Omental fat pad (tissue), 4 donors: ENCODE results near the gene SPACA7. TPM values are rescaled to one million over a fixed set of nuclear protein-coding genes. Genes with fewer than 3 reads are reported as not detected.
"Not testable (repeated sequence)": the region's sequence is repeated elsewhere in the genome, so short reads cannot be mapped to it uniquely, and the experiment has no call there.

ENCODE experiments used
- ATAC-seq: fragments of 150-250 bp; one replicate; pipeline ENCODE4 v1.9.1; 2016; ENCODE audit warnings: mild to moderate bottlenecking, moderate library complexity; ENCODE audit not compliant: low FRiP score
- DNase-seq: peaks from one replicate; pipeline ENCODE4 v3.0.0-alpha.2; 2019; ENCODE audit warnings: low spot score
- total RNA-seq, 4 donors: library from RNA; depleted of rRNA; stranded (reverse); fragments of >200 nt; gene quantifications; one replicate each; pipeline ENCODE4 v1.1.0, GENCODE V29; 2016
- TF ChIP-seq, protein P1 (sequence below), 3 donors: fragments of 450-650 bp; IDR thresholded peaks; one replicate each; pipeline ENCODE4 v1.5.1; 2016 to 2017; ENCODE audit warnings: antibody characterized with exemption in 3 of 3, mild to moderate bottlenecking in 3 of 3, moderate library complexity in 2 of 3

Gene SPACA7
- total RNA-seq, 4 donors from 2014 or later: not detected

DNA sequence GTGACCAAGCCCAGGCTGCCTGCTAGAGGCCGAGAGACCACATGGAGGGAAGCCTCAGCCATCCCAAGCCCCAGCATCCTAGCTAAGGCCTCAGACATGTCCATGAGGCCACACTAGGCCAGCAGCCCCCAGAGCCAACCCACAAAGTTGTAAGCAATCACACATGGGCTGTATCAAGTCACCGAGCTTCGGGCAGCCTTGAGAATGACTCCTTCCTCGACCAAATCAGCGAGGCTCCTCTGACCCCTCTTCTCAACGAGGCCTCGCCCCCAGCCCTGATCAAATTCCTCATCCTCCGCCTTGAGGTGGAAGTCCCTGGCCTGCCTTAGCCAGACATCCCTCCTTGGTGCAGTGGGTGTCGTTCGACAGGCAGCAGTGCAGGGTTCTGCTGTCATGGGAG lies 1.9 kb upstream of the SPACA7 start:
- DNase-seq (no peak), ATAC-seq (no peak)
- TF ChIP-seq, protein P1, sequence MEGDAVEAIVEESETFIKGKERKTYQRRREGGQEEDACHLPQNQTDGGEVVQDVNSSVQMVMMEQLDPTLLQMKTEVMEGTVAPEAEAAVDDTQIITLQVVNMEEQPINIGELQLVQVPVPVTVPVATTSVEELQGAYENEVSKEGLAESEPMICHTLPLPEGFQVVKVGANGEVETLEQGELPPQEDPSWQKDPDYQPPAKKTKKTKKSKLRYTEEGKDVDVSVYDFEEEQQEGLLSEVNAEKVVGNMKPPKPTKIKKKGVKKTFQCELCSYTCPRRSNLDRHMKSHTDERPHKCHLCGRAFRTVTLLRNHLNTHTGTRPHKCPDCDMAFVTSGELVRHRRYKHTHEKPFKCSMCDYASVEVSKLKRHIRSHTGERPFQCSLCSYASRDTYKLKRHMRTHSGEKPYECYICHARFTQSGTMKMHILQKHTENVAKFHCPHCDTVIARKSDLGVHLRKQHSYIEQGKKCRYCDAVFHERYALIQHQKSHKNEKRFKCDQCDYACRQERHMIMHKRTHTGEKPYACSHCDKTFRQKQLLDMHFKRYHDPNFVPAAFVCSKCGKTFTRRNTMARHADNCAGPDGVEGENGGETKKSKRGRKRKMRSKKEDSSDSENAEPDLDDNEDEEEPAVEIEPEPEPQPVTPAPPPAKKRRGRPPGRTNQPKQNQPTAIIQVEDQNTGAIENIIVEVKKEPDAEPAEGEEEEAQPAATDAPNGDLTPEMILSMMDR (IDR thresholded peaks at IDR 0.05): no peak

DNA sequence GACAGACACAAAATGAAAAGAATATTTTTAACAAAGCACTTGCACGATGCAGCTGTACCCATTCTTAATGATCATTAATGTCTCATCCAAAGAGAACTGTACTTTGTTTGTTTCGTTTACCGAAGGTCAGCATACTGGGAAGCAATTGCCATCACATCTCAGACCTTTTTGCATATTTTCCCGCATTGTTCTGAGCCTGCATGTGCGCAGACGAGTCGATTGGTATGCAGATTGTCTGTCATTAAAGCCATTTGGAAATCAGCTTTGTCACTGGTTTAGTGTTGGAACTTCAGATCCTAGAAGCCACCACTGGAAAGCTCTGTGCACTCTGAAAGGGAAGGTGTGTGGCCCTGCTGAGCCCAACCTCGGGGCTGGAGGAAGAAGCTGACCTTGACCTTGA lies 15.6 kb downstream of the SPACA7 start:
- DNase-seq (no peak), ATAC-seq (no peak)
- TF ChIP-seq, protein P1 (IDR thresholded peaks at IDR 0.05): no peak

DNA sequence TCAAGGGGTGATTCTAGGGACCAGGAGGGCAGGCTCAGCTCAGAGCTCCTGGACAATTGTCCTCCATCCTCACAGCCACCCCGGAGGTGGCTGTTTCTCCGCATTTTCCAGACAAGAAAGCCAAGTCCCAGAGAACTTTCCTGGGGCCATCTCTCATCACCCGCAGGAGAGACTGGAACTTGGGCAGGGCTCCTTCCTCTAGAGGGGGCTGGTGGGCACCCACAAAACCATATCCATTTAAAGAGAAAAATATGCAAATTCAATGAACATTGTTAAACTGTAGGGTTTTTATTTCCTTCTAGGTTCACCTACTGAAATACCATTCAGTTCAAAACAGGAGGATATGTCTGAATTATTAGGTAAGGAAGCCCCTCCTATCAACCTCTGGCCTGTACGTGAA lies 16.6 kb downstream of the SPACA7 start:
- DNase-seq (no peak), ATAC-seq (no peak)
- TF ChIP-seq, protein P1 (IDR thresholded peaks at IDR 0.05): no peak

DNA sequence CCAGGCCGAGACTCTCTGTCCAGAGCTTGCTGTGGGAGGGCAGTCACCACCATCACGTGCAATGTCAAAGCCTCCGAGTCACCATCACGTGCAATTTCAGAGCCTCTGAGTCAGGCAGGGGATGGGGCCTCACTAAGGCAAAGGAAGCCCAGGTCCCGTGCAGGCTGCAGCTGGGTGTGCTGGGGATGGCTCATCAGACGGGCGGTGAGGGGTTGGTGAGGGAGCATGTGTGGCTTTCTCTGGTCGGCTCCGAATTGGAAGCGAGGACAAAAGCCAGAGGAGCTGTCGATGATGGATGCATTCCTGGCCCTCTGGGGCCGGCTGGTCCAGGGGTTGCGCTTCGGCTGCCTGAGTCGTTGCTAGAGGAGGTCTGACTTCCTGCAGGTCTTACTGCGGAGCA lies 18.9 kb downstream of the SPACA7 start:
- not testable (repeated sequence) for ATAC-seq, DNase-seq

DNA sequence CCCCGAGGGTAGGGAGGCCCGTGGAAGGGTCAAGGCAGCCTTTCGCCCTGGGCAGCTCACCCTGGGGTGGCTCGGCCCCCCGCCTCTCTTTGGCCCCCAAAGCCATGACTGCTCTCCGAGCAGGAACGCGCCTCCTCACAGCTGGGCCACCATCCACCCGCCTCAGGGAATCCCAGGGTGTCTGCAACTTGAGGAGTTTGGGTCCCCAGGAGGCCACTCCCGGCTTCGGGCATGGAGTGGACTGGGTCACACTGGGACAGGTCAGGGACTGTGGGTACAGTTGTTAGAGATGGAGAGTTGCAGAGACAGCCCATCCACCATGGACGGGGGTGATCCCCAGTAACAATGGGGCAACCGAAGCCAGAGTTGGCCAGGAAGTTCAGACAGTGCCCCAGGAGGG lies 19.8 kb downstream of the SPACA7 start:
- not testable (repeated sequence) for ATAC-seq, DNase-seq

DNA sequence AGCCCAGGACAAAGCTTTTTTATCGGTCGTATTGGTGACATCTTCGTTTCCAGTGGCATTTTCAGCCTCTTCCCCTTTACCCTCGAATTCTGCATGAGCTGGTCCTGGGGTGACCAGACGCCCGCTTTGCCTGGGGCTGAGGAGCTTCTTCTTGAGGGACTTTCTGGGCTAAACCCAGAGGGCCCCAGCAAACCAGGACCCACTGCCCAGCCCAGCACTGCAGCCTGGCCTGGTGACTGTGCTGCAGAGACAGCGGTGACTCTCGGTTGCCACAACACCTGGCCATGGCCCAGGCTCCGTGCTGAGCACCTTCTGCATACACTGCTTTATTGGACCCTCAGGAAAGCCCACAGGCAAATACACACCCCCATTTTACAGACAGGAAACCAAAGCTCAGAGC lies 21.0 kb downstream of the SPACA7 start:
- DNase-seq: no peak
- no peak for ATAC-seq

DNA sequence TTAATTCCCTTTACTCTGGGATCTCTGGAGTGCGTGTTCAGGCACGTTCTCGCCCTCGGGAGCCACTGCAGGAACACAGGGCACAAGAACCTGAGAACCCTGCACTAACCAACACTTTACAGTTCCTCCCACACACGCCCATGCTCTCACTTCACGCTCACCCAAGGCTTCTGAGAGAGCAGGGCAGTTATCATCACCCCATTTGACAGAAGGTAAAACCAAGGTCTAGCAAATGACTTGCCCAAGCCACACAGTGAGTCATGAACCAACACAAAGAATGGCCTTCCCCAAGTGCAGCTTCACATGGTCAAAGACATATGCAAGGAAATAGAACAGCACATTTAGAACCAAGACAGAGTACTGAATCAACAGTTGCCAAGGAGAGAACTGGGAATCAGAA lies 22.2 kb downstream of the SPACA7 start:
- not testable (repeated sequence) for ATAC-seq

More for the DNA sequence above, 21.0 kb downstream of the SPACA7 start:
- TF ChIP-seq, protein P1 (IDR thresholded peaks at IDR 0.05): no peak

DNA sequence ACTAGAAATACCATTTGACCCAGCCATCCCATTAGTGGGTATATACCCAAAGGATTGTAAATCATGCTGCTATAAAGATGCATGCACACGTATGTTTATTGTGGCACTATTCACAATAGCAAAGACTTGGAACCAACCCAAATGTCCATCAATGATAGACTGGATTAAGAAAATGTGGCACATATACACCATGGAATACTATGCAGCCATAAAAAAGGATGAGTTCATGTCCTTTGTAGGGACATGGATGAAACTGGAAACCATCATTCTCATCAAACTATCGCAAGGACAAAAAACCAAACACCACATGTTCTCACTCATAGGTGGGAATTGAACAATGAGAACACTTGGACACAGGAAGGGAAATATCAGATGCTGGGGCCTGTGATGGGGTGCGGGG lies 33.7 kb downstream of the SPACA7 start:
- not testable (repeated sequence) for DNase-seq

More for the DNA sequence above, 22.2 kb downstream of the SPACA7 start:
- DNase-seq: not testable (repeated sequence)

DNA sequence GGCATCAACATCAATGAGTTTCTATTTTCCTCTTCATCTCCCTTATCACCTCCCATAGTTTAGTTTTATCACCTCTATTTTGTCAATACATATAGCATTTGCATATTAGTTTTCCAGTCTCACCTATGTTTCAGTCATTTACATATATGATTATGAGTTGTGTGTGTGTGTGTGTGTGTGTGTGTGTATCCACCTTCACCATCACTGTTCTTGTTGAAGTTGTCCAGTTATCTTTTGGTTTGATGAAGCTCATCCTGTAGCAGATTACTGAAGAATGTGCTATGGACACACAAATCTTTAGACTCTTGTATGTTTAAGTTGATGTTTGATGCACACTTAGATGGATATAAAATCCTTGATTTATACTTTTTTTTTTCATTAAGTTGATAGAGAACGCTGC lies 40.5 kb downstream of the SPACA7 start:
- TF ChIP-seq, protein P1 (IDR thresholded peaks at IDR 0.05): no peak
- ATAC-seq (no peak), DNase-seq (no peak)

More for the DNA sequence above, 33.7 kb downstream of the SPACA7 start:
- ATAC-seq: not testable (repeated sequence)
